ENCODE results near the gene A2ML1.
A peak's percentile ranks its signal among the peaks of the same experiment; 100 is the strongest.

The A2ML1 gene

DNA sequence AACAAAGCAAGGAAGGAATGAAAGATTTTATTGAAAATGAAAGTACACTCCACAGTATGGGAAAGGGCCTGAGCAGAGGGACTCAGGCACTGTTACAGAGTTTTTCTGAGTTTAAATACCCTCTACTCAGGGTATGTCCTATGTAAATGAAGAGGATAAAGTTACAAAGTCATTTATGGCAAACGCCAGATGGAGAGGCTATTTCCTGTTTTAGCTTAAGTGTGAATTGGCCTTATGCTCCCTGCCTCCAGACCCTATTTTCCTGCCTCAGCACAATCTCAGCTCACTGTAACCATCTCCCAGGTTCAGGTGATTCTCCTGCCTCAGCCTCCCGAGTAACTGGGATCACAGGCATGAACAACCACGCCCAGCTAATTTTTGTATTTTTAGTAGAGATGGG, 85.1 kb downstream of the A2ML1 start:
- no peak for DNase-seq (ENCODE audit: extremely low read depth, low read depth)
- TF ChIP-seq, protein P1, sequence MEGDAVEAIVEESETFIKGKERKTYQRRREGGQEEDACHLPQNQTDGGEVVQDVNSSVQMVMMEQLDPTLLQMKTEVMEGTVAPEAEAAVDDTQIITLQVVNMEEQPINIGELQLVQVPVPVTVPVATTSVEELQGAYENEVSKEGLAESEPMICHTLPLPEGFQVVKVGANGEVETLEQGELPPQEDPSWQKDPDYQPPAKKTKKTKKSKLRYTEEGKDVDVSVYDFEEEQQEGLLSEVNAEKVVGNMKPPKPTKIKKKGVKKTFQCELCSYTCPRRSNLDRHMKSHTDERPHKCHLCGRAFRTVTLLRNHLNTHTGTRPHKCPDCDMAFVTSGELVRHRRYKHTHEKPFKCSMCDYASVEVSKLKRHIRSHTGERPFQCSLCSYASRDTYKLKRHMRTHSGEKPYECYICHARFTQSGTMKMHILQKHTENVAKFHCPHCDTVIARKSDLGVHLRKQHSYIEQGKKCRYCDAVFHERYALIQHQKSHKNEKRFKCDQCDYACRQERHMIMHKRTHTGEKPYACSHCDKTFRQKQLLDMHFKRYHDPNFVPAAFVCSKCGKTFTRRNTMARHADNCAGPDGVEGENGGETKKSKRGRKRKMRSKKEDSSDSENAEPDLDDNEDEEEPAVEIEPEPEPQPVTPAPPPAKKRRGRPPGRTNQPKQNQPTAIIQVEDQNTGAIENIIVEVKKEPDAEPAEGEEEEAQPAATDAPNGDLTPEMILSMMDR (IDR thresholded peaks at IDR 0.05; ENCODE audit: low read depth, low read length, missing control alignments), result no peak
- no peak overlapping the region for H3K4me3 ChIP-seq (replicated peaks; ENCODE audit: low read depth, low read length)

DNA sequence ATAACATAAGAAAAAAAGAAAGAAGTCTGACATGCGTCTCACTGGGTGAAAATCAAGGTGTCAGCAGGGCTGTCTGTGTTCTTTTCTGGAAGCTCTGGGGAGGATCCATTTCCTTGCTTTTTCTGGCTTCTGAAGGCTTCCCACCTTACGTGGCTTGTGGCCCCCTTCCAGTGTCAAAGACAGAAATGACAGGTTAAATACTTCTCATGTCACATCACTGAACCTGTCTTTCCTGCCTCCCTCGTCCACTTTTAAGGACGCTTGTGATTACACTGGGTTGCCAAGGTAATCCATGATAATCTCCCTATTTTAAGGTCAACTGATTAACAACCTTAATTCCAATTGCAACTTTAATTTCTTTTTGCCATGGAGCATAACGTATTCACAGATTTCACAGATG, 87.3 kb downstream of the A2ML1 start:
- H3K4me3 ChIP-seq (replicated peaks; ENCODE audit: low read depth, low read length), result no peak overlapping the region
- no peak for DNase-seq (ENCODE audit: extremely low read depth, low read depth)
- TF ChIP-seq, protein P1 (IDR thresholded peaks at IDR 0.05; ENCODE audit: low read depth, low read length, missing control alignments), result no peak

DNA sequence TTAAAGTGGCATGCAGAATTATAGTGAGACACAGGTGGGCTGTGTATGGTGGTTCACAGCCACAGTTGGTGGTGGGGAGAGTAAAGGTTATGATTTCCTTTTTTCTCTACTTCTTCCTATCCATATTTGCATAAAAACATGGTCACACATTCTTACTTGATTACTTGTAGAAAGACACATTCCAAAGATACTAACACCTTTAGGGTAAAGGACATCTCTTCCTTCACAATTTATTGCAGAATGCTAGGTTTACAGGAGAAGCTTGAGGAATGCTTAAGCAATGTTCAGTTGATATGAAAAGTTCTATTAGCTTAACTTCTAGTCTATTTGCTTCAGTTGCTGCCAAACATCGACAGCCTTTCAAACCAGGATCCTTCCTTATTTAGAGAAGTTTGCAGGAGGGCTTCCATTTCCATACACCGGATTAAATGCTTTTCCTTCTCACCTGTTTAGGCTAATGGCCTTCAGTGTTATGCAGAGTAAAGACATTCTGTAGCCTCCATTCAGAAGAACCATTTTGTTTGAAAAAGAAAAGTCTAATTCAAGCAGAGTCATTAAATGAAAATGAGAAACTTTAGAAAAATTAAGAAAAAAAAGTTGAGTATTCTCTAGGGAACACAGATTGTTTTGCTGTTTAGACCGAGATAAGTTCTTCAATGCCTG, 89.3 kb downstream of the A2ML1 start:
- no peak overlapping the region for H3K4me3 ChIP-seq (replicated peaks; ENCODE audit: low read depth, low read length)
- TF ChIP-seq, protein P1 (IDR thresholded peaks at IDR 0.05; ENCODE audit: low read depth, low read length, missing control alignments), result no peak
- DNase-seq (ENCODE audit: extremely low read depth, low read depth), result no peak

- H3K4me3 ChIP-seq (replicated peaks; ENCODE audit: low read depth, low read length), result no peak overlapping the region
- no peak for DNase-seq (ENCODE audit: extremely low read depth, low read depth)
- TF ChIP-seq, protein P1 (IDR thresholded peaks at IDR 0.05; ENCODE audit: low read depth, low read length, missing control alignments), result no peak
These were observed 90.5 kb downstream of the A2ML1 start for GRCh38 chr12:8912914-8913313.

DNA sequence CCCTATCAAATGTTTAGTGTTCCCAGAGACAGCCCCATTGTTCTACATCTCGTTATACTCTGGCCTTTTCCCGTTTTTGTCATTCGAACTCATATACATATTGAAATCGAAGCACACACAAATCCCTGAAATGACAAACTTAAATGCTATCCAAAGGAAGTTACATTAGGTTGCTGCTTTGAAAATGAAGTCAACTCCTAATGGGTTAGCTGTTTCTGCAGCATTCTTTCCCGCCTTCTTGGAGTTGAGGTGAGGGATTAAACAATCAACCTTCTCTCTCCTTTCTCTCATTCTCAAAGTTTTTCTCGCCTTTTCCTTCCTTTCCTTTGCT, 91.2 kb downstream of the A2ML1 start:
- DNase-seq (ENCODE audit: extremely low read depth, low read depth), result no peak
- peak overlapping the region; percentile 51 for H3K4me3 ChIP-seq (replicated peaks; ENCODE audit: low read depth, low read length)
- TF ChIP-seq, protein P1 (IDR thresholded peaks at IDR 0.05; ENCODE audit: low read depth, low read length, missing control alignments), result no peak

DNA sequence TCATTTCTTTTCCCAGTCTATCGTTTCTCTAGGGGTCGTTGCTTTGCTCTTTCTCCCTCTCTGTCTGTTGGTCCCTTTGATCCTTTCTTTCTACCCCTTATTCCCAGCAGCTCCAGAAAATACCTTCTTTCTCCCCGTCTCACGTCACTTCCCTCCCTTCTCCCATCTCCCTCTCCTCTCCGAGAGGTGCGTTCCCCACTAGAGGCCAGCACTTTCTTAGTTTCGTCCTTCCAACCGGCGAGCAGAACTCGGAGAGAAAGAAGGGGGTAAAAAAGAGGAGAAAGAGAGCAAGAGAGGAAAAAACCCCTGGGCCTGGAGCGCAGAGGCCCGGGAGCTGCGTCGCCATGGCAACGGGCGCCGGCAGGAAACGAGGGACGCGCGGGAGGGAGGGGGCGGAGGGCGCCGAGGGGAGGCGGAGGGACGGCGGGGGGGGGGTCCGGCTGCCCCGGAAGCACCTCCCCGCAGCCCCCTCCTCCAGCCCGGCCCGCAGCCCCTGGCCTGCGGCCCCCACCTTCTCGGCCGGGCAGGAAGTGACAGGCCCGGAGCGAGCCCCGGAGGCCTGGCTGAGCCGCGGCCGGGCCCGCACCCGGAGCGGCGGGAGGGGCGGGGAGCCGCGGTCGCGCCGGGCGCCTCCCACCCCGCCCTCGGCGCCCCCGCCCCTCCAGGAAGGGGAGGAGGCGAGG, 91.8 kb downstream of the A2ML1 start, which contains the start of gene PHC1:
Gene PHC1 (plus strand): TSS at position 477 of the 683 bp plus-strand sequence. CDS start 3,169 bp downstream, outside the sequence.
- peak; percentile 49 for DNase-seq (ENCODE audit: extremely low read depth, low read depth)
- TF ChIP-seq, protein P1 (IDR thresholded peaks at IDR 0.05; ENCODE audit: low read depth, low read length, missing control alignments), result peak; percentile 58
- H3K4me3 ChIP-seq (replicated peaks; ENCODE audit: low read depth, low read length), result peak within 1 kb of the TSS; percentile 51
